Retinal pigment epithelial cell (primary cell): ENCODE measurements around the gene ADCY2.

Experiments
- DNase-seq: peaks from one replicate; pipeline ENCODE4 v3.0.0-alpha.2; 2010; ENCODE audit warnings: low read depth
- H3K4me3 ChIP-seq: 2 replicates; pipeline ENCODE4 v1.5.1; 2011; ENCODE audit warnings: mild to moderate bottlenecking, low read length, control low read depth, moderate library complexity
- TF ChIP-seq, protein P1 (sequence below): conservative IDR thresholded peaks from 2 replicates; pipeline ENCODE4 v1.5.1; 2011; ENCODE audit warnings: low read depth, low read length, control low read depth, inconsistent platforms

The ADCY2 gene

DNA sequence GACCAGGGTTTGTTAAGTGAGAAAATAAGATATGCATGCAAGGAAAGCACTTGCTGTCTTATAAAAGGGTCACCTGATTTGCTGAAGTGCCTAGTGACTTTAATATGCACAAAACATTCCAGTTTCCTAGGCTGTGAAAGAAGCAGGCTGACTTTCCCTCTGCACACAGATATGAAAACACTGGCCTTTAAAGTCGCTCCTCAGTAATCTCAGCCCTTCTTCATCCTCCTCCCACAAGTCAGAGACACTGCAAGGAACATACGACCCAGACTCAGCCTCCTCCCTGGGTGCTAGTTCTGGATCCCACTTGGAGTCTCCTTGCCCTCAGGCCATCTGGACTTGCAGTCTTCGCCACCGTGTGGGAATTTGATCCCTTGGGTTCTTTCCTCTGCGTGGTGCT lies 288.9 kb downstream of the ADCY2 start:
- no peak for DNase-seq
- TF ChIP-seq, protein P1, sequence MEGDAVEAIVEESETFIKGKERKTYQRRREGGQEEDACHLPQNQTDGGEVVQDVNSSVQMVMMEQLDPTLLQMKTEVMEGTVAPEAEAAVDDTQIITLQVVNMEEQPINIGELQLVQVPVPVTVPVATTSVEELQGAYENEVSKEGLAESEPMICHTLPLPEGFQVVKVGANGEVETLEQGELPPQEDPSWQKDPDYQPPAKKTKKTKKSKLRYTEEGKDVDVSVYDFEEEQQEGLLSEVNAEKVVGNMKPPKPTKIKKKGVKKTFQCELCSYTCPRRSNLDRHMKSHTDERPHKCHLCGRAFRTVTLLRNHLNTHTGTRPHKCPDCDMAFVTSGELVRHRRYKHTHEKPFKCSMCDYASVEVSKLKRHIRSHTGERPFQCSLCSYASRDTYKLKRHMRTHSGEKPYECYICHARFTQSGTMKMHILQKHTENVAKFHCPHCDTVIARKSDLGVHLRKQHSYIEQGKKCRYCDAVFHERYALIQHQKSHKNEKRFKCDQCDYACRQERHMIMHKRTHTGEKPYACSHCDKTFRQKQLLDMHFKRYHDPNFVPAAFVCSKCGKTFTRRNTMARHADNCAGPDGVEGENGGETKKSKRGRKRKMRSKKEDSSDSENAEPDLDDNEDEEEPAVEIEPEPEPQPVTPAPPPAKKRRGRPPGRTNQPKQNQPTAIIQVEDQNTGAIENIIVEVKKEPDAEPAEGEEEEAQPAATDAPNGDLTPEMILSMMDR: no peak
- H3K4me3 ChIP-seq: no peak overlapping the region

DNA sequence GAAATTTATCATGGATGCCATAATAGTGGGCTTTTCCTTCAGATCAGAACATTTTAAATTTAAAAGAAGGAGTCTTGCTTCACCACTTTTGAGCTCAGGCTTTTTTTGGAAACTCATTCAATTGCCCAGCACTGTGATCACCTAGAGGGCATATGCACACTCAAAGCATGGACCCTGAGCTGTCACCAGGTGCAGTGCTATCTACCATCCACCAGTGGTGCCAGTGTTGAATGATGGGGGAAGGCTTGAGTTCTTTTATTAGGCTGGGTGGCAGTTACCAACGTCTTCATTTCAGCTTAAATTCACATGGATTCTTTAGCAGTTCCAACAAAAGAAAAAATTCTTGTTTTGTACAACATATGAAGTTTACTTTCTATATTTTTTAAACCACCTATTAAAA lies 290.9 kb downstream of the ADCY2 start:
- no peak for DNase-seq
- TF ChIP-seq, protein P1: no peak
- H3K4me3 ChIP-seq: no peak overlapping the region

DNA sequence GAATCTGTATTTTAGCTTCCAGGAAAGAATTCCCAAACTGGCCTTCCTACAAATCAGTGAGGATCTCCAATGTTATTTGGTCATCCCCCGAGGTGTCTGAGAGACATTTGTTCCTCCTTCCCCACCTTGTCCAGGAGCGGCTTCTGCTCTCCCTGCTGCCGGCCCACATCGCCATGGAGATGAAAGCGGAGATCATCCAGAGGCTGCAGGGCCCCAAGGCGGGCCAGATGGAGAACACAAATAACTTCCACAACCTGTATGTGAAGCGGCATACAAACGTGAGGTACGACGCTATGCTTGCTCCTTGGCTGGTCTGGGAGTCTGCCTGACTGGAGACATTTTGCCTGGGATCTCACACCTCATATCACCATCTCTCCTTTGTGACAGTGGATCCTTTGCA lies 294.6 kb downstream of the ADCY2 start:
- no peak for DNase-seq
- no peak overlapping the region for H3K4me3 ChIP-seq
- TF ChIP-seq, protein P1: no peak

DNA sequence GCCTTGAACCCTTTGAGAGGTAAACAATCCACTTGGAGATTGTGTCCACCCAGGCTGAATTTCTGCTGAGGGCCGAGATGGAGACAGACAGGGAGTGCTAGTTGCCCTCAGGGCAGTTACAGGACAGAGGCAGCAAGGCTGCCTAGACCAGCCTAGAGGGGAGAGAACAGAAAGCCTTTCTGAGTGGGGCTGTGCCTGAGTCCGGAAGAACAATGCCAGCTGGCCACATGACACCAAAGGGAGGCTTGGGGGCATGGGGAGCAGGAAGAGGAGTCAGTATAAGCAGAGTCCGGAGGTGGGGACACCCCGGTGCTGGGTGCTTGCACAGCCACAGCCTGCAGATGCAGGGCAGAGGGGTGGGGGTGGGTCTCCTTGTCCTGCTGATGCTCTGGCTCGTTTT lies 309.3 kb downstream of the ADCY2 start:
- H3K4me3 ChIP-seq: no peak overlapping the region
- no peak for DNase-seq
- TF ChIP-seq, protein P1: no peak

DNA sequence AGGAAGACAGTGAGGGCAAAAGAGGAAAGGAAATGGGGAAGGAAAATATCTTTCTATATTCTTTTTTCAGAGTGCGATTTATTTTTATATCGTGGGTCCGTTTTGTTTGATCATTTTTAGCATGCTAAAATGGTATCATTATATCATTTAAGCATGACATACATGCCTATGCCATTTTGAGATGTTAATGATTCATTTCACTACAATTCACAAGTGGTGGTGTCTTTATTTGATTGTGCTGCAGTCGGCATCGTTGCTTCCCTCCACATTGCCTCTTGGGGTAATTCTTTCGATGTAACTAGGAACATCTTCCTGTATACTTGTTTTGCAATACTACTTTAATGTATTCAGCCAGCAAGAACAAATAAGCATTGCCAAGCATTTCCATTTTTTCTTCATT lies 309.8 kb downstream of the ADCY2 start:
- no peak for DNase-seq
- TF ChIP-seq, protein P1: no peak
- no peak overlapping the region for H3K4me3 ChIP-seq

DNA sequence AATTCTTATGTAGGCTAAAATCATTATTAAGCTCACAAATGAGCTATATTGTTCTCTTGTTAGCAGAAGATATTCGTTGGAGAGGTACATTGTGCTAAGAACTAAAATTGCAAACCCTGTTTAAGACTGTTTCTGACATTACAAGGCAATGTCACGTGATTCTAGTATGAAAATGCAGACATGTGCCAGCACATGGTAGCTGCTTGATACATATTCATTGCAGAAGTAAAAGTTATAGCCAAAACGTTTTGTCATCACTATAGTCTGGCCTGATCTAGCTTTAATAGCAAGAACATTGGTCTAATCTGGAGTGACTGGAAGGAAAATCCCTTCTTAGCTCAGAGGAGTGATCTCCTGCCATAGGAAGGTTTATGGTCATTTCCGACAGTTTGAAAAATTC lies 310.3 kb downstream of the ADCY2 start:
- no peak for DNase-seq
- no peak overlapping the region for H3K4me3 ChIP-seq
- TF ChIP-seq, protein P1: no peak

DNA sequence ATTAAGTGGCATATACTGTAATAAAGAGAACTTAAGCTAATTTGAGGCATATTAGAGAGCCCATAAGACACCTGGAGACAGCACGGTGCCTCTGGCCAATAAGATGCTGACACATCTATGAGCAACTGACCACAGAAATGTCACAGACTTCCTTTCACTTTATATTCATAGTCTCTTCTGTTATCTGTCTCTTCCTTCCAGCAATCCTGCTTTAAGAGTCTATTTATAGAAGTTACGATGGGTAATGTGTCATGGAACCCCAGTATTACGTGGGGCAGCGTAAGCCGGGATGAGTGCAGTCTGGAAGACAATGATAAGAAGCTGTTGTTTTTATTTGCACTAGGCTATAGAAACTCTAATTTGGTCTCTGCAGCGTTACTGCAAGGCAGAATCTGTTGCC lies 318.2 kb downstream of the ADCY2 start:
- no peak for DNase-seq
- TF ChIP-seq, protein P1: no peak
- H3K4me3 ChIP-seq: no peak overlapping the region
